H1 (cell line): ENCODE results near the gene SHLD1. TPM values are rescaled to one million over a fixed set of nuclear protein-coding genes. Genes with fewer than 3 reads are reported as not detected.

Experiments
- CTCF ChIA-PET: fragments of 300-600 bp; sonication (Branson Sonifier 250); formaldehyde crosslinking; loops from one replicate; lab custom pipeline; 2021; ENCODE audit not compliant: partially characterized antibody; lab: Charles Lee
- POLR2A ChIA-PET: fragments of 300-600 bp; sonication (Branson Sonifier 250); formaldehyde crosslinking; loops from one replicate; lab custom pipeline; 2021; ENCODE audit warnings: inconsistent platforms; ENCODE audit not compliant: partially characterized antibody; lab: Charles Lee
- DNase-seq, 2 experiments: peaks; one replicate each; pipeline versions ENCODE4 v3.0.0 to v3.0.0-alpha.2; 2010 to 2022; ENCODE audit warnings: low spot score in 2 of 2, low read depth in 1 of 2, mixed read lengths in 1 of 2
- FAIRE-seq: peaks from 2 replicates; lab custom pipeline; 2011; peaks lifted over from hg19 to GRCh38; lab: Jason Lieb, UNC
- H2AFZ ChIP-seq: 2 replicates; pipeline ENCODE4 v1.8.1; 2012; ENCODE audit warnings: low read length, inconsistent platforms
- H2AK5ac ChIP-seq: 2 replicates; pipeline ENCODE4 v1.6.1; 2013; ENCODE audit warnings: low read depth, low read length
- H2BK120ac ChIP-seq: replicated peaks from 2 replicates; pipeline ENCODE3; 2013; ENCODE audit warnings: low read depth, low read length, inconsistent platforms
- H2BK12ac ChIP-seq: 2 replicates; pipeline ENCODE4 v1.6.1; 2013; ENCODE audit warnings: low read depth, low read length
- H2BK15ac ChIP-seq: 2 replicates; pipeline ENCODE4 v1.6.1; 2013; ENCODE audit warnings: low read length
- H2BK20ac ChIP-seq: 2 replicates; pipeline ENCODE4 v1.6.1; 2013; ENCODE audit warnings: low read length
- H2BK5ac ChIP-seq: 2 replicates; pipeline ENCODE4 v1.6.1; 2013; ENCODE audit warnings: low read depth, low read length
- H3K14ac ChIP-seq: 2 replicates; pipeline ENCODE4 v1.6.1; 2013; ENCODE audit warnings: inconsistent platforms; ENCODE audit not compliant: insufficient read length
- H3K18ac ChIP-seq: 2 replicates; pipeline ENCODE4 v1.6.1; 2013; ENCODE audit warnings: low read length; ENCODE audit errors: extremely low read depth
- H3K23ac ChIP-seq: 2 replicates; pipeline ENCODE4 v1.6.1; 2013; ENCODE audit warnings: inconsistent platforms; ENCODE audit not compliant: insufficient read length
- H3K23me2 ChIP-seq: 2 replicates; pipeline ENCODE4 v1.6.1; 2013; ENCODE audit warnings: low read depth, low read length
- H3K27ac ChIP-seq: 2 replicates; pipeline ENCODE4 v1.6.1; 2011; ENCODE audit warnings: low read depth, low read length, inconsistent platforms
- H3K27me3 ChIP-seq, 4 experiments: replicated peaks in 1 of 4; 1 replicate in 1 of 4; 2 replicates in 3 of 4; pipeline versions ENCODE4 v1.6.1 to v1.8.1; 2011 to 2013; ENCODE audit warnings: low read length in 3 of 4, mild to moderate bottlenecking in 3 of 4, inconsistent platforms in 2 of 4, mixed read lengths in 2 of 4, moderate library complexity in 1 of 4; ENCODE audit not compliant: control insufficient read depth in 3 of 4, insufficient read depth in 3 of 4; ENCODE audit errors: extremely low read depth in 1 of 4
- H3K36me3 ChIP-seq, 4 experiments: 2 replicates each; pipeline versions ENCODE4 v1.6.1 to v1.8.1; 2011 to 2013; ENCODE audit warnings: mild to moderate bottlenecking in 4 of 4, low read length in 3 of 4, moderate library complexity in 2 of 4, control low read depth in 1 of 4, inconsistent platforms in 1 of 4; ENCODE audit not compliant: insufficient read depth in 4 of 4, control insufficient read depth in 2 of 4
- H3K4ac ChIP-seq: replicated peaks from 2 replicates; pipeline ENCODE3; 2013; ENCODE audit warnings: low read length, low read depth, mixed read lengths, inconsistent platforms; ENCODE audit not compliant: insufficient read length
- H3K4me1 ChIP-seq, 4 experiments: replicated peaks in 1 of 4; 1 replicate in 1 of 4; 2 replicates in 3 of 4; pipeline versions ENCODE4 v1.6.1 to v1.8.1; 2011 to 2013; ENCODE audit warnings: low read length in 3 of 4, inconsistent platforms in 2 of 4, mixed read lengths in 1 of 4; ENCODE audit not compliant: insufficient read depth in 4 of 4, control insufficient read depth in 3 of 4
- H3K4me2 ChIP-seq, 2 experiments: 2 replicates each; pipeline versions ENCODE4 v1.6.1 to v1.8.1; 2011 to 2013; ENCODE audit warnings: low read depth in 2 of 2, low read length in 2 of 2, control low read depth in 1 of 2, inconsistent platforms in 1 of 2, mild to moderate bottlenecking in 1 of 2; ENCODE audit not compliant: insufficient read depth in 1 of 2
- H3K4me3 ChIP-seq, 4 experiments: fragments of 200-600, 300-600 bp in 1 of 4; sonication (generic), shearing (Covaris generic), sonication (Bioruptor Twin) in 1 of 4; 2 replicates each; pipeline versions ENCODE4 v1.5.1 to v1.8.1; 2011 to 2016; ENCODE audit warnings: low read length in 4 of 4, low read depth in 3 of 4, control low read depth in 2 of 4, inconsistent platforms in 2 of 4, mild to moderate bottlenecking in 2 of 4, mixed read lengths in 1 of 4, moderate library complexity in 1 of 4; ENCODE audit not compliant: insufficient read depth in 2 of 4; ENCODE audit errors: extremely low read depth in 1 of 4
- H3K56ac ChIP-seq: replicated peaks from 2 replicates; pipeline ENCODE3; 2013; ENCODE audit warnings: low read depth, mild to moderate bottlenecking, mixed read lengths, low read length, inconsistent platforms; ENCODE audit not compliant: insufficient read length
- H3K79me1 ChIP-seq: 2 replicates; pipeline ENCODE4 v1.6.1; 2013; ENCODE audit warnings: low read depth, low read length, control low read depth
- H3K79me2 ChIP-seq, 2 experiments: 2 replicates each; pipeline versions ENCODE4 v1.6.1 to v1.8.1; 2012 to 2013; ENCODE audit warnings: low read length in 2 of 2, mild to moderate bottlenecking in 2 of 2, inconsistent platforms in 1 of 2; ENCODE audit not compliant: insufficient read depth in 2 of 2, control insufficient read depth in 1 of 2
- H3K9ac ChIP-seq, 4 experiments: replicated peaks in 1 of 4; 1 replicate in 1 of 4; 2 replicates in 3 of 4; pipeline versions ENCODE4 v1.6.1 to v1.8.1; 2011 to 2013; ENCODE audit warnings: low read depth in 3 of 4, low read length in 3 of 4, control low read depth in 2 of 4, mild to moderate bottlenecking in 2 of 4, moderate library complexity in 2 of 4, inconsistent platforms in 1 of 4; ENCODE audit errors: extremely low read depth in 1 of 4
- H3K9me3 ChIP-seq, 2 experiments: 2 replicates each; pipeline versions ENCODE4 v1.6.1 to v1.8.1; 2012 to 2013; ENCODE audit warnings: mild to moderate bottlenecking in 2 of 2, moderate library complexity in 2 of 2, control low read depth in 1 of 2, inconsistent platforms in 1 of 2, low read depth in 1 of 2, low read length in 1 of 2, mixed read lengths in 1 of 2; ENCODE audit not compliant: insufficient read depth in 2 of 2
- H4K20me1 ChIP-seq, 2 experiments: replicated peaks in 1 of 2; 2 replicates each; pipeline versions ENCODE3 to v1.8.1; 2011 to 2013; ENCODE audit warnings: inconsistent platforms in 2 of 2, low read length in 2 of 2, mild to moderate bottlenecking in 1 of 2; ENCODE audit not compliant: insufficient read depth in 2 of 2, control insufficient read depth in 1 of 2
- H4K5ac ChIP-seq: 2 replicates; pipeline ENCODE4 v1.6.1; 2013; ENCODE audit warnings: low read length, low read depth, mixed read lengths, inconsistent platforms; ENCODE audit not compliant: insufficient read length
- H4K8ac ChIP-seq: 2 replicates; pipeline ENCODE4 v1.8.0; 2013; ENCODE audit warnings: mild to moderate bottlenecking, moderate library complexity, low read length, inconsistent platforms; ENCODE audit not compliant: insufficient read depth; ENCODE audit errors: extremely low read depth
- H4K91ac ChIP-seq: replicated peaks from 2 replicates; pipeline ENCODE3; 2013; ENCODE audit warnings: low read length, mixed read lengths, inconsistent platforms; ENCODE audit not compliant: insufficient read length
- HDAC2 ChIP-seq, 2 experiments: fragments of 300-600 bp in 1 of 2; sonication (generic) in 1 of 2; IDR thresholded peaks; 2 replicates each; pipeline ENCODE4 v1.6.1; 2011 to 2012; ENCODE audit warnings: low read depth in 2 of 2, low read length in 2 of 2, mild to moderate bottlenecking in 2 of 2, moderate library complexity in 2 of 2, borderline replicate concordance in 1 of 2, inconsistent platforms in 1 of 2
- SIRT6 ChIP-seq: IDR thresholded peaks from one replicate; pipeline ENCODE4 v1.7.1; 2012; ENCODE audit warnings: low read length, inconsistent platforms
- SRF ChIP-seq: IDR thresholded peaks from 2 replicates; pipeline ENCODE4 v1.6.1; 2011; ENCODE audit warnings: mild to moderate bottlenecking, low read depth, low read length, moderate library complexity
- WGBS, 2 experiments: shearing (Covaris generic) in 1 of 2; methylation state at CpG; one replicate each; pipeline versions ENCODE4 v1.1.6 to v1.1.7; 2013 to 2015; ENCODE audit warnings: low lambda C conversion rate in 2 of 2, mixed read lengths in 2 of 2, inconsistent platforms in 1 of 2, low coverage in 1 of 2, missing lambda C conversion rate in 1 of 2; ENCODE audit not compliant: insufficient replicate concordance in 2 of 2, insufficient coverage in 1 of 2, insufficient read length in 1 of 2; ENCODE audit errors: extremely low coverage in 1 of 2, missing lambda C conversion rate in 1 of 2; 5-methylcytosine and 5-hydroxymethylcytosine counted together
- polyA plus RNA-seq, 7 experiments: library from polyadenylated mRNA; depleted of rRNA in 3 of 7; stranded (reverse) in 5 of 7; unstranded in 2 of 7; fragments of >200 nt in 5 of 7; fragments of 200-250 nt in 2 of 7; gene quantifications; 1 replicate in 5 of 7; 2 replicates in 1 of 7; 4 replicates in 1 of 7; pipeline versions ENCODE4 v1.2.1 to v1.2.3, GENCODE V29; 2011 to 2013; ENCODE audit warnings: missing spikeins in 2 of 7, mixed read lengths in 2 of 7
- total RNA-seq: library from RNA; stranded (reverse); fragmentation: NEBNext Ultra II Directional; extraction: Animal tissue kit (Norgen Biotek cat#: 25700); gene quantifications from 2 replicates; pipeline ENCODE4 v1.2.1, GENCODE V29; 2021

Gene SHLD1
- total and polyA plus RNA-seq, 2 of the 8 experiments (the other 6 are each of a cell fraction or from before 2014, with no cell fraction given), result 4.2 to 6.5 TPM

DNA sequence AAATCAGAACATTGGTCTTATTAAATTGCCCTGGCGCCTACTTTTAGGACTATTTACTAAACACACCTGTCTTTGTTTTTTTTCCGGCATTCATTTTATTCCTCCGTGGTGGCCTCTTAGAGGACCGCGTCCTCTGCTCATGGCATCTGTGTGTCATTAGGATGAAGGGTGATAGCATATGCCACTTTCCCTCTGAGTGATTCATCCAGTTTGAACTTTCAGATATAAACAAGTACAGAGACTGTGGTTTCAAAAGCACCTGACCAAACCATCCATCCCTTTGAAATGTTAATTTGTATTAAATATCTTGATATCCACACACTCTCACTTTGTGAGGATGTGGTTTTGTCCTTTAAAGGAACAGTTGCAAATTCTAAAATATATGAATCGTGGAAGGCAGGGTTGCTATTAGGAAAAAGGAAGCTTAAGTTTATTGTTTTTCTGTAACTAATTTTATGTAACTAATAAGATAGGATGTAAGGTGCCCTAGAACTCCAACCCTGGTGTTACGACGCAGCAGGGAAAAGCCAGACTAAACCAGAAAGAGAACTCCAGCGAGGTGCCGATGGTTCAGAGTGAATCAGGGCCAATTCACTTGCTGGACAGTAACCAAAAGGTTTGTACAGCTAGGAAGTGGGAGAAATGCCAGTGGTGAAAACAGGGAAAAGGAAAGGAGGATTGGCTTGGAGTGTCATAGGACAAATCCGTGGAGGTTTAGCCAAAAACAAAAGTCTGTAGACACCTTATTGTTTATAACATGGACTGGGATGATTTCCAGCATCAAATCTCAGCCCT is 98.7 kb downstream of the SHLD1 start:
- Histone ChIP-seq H2BK12ac (no peak overlapping the region), H3K23me2 (no peaks in the 10 kb centered on the region), H3K9me3 (no peaks in the 10 kb centered on the region), H4K8ac (no peak overlapping the region), H3K4ac (no peak overlapping the region), H3K18ac (no peak overlapping the region), H3K79me1 (no peaks in the 10 kb centered on the region), H2BK15ac (no peak overlapping the region), H2BK5ac (no peak overlapping the region), H3K27me3 (no peaks in the 10 kb centered on the region), H3K4me1 (peaks cover 0 to 2% (median 0%) of the 10 kb centered on the region in 4 experiments; a peak in 1 of 7 replicates), H4K20me1 (no peaks in the 10 kb centered on the region), H2BK120ac (no peak overlapping the region), H3K36me3 (no peaks in the 10 kb centered on the region), H3K27ac (no peak overlapping the region), H3K79me2 (no peaks in the 10 kb centered on the region), H3K23ac (no peak overlapping the region), H2AK5ac (no peak overlapping the region), H3K56ac (no peak overlapping the region), H3K9ac (no peak overlapping the region), H2AFZ (no peak overlapping the region), H3K14ac (no peak overlapping the region), H3K4me2 (no peak overlapping the region), H3K4me3 (no peak overlapping the region), H2BK20ac (no peak overlapping the region), H4K91ac (no peak overlapping the region), H4K5ac (no peak overlapping the region)
- FAIRE-seq (no peak), DNase-seq (no peak)
- CTCF ChIA-PET, result no interaction called here
- TF ChIP-seq HDAC2 (IDR thresholded peaks at IDR 0.05; ENCODE audit: borderline replicate concordance in 1 of 2, low read depth in 2 of 2, low read length in 2 of 2) (no peak), SRF (no peak), SIRT6 (no peak)
- POLR2A ChIA-PET, result interaction anchor here (0.6 kb wide), 1 partner anchor 24 kb away, joined by 3 read pairs; no protein-coding TSS in a partner anchor
- WGBS, 2 experiments, result 86% methylated on average over 11 of the region's 11 CpGs; no CpG with 5 or more reads in 1 of the 2 experiments
